Smooth muscle cell of the brain vasculature (primary cell): ENCODE measurements around the gene FOXL2NB.

ENCODE experiments used
- DNase-seq: peaks from one replicate; pipeline ENCODE4 v3.0.0-alpha.2; 2012; ENCODE audit warnings: low read depth, low spot score

The FOXL2NB gene

GRCh38 chr3:138944929-138945708 is 1.9 kb upstream of the FOXL2NB start:
- no peak for DNase-seq

- no peak for DNase-seq
These were observed 1.0 kb upstream of the FOXL2NB start for GRCh38 chr3:138945709-138946662.

GRCh38 chr3:138947495-138948121 is 591 bp downstream of the FOXL2NB start:
- no peak for DNase-seq

DNA sequence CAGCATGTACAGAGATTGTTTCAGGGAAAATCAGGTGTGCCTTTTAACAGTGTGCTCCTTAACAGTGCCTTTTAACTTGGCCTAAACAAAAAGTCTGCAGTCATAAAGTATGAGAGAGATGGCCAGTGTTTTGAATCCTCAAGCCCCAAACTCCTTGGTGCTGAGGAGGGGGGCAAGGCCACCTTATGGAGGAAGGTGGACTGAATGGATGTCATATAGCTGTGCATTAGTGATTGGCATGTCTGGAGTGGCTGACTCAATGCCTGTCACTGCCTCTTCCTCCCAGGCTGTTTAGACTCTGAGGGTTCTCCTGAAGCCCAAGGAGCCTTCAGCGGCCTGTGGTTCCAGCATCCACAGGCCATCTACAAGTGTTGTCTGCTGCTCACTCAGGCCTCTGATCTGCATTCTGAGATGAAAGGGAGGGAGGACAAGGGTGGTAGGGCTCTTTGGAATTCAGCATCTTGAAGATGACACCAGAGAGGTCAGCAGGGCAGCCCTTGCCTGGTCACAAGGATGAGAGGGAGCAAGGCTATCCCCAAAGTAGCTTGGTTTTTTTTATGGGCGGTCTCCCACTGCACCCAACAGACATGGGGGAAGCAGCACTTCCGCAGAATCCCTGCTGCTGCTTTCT is 1.5 kb downstream of the FOXL2NB start:
- DNase-seq, result no peak

DNA sequence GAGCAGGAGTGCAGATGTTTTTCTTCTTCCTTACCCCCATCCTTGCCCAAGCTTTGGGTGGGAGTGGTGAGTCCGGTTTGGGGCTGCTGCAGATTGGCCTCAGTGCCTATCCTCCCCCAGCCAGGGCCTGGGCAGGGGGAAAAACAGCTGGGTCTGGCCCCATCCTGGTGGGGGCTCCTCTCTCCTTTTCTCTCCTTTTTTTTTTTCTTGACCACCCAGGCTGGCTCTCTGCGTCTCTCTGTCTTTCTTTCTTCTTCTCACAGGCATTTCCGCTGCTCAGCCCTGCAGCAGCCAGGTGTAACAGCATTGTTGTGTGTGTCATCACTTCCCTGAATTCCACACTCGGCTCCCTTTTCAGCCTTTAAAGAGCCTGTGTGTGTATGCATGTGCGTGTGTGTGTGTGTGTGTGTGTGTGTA is 2.0 kb downstream of the FOXL2NB start:
- DNase-seq, result no peak

- DNase-seq, result no peak
These were observed 2.5 kb downstream of the FOXL2NB start for GRCh38 chr3:138949445-138950005.

- DNase-seq, result no peak
These were observed 3.1 kb downstream of the FOXL2NB start for GRCh38 chr3:138950006-138950644.

DNA sequence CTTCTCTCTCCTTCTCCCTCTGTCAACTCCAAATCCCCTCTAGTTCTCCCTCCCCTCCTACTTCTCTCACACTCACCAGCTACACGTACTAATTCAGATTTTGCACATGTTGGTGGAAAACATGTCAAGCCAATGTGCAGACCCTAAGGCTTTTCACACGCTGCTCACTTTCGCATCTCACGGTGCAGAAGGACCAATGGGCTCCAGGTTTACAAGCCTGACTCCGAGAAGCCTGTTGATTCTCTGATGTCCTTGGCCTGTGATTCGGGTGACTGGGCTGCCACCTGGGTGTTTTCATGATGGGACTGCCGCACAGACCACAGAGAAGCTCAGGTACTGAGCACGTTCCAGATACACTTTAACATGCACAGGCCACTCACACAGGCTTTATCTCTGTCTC is 3.7 kb downstream of the FOXL2NB start:
- DNase-seq, result no peak

DNA sequence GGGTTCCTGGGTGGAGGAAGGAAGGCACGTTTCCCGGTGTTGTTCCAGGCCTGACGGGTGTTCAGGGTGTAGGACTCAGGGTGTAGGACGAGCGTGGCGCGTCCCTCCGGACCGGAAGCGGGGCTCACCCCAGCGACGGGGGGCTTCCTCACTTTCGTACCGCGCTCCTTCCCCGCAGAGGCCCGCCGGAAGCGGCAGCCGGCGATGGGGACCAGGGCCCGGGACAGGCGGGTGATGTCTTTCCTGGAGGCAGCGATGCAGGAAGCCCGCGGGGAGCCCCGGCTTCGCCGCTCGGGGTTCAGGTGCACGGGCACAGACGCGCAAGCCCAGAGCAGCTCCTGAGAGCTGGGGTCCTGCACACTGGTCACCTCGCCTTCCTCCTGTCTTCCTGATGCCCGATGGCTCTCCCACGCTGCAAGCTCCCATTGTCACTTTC is 13.4 kb downstream of the FOXL2NB start:
- no peak for DNase-seq

- DNase-seq, result no peak
These were observed 16.0 kb downstream of the FOXL2NB start for GRCh38 chr3:138962854-138963560.

GRCh38 chr3:138964264-138964663 is 17.2 kb downstream of the FOXL2NB start:
- DNase-seq, result no peak

DNA sequence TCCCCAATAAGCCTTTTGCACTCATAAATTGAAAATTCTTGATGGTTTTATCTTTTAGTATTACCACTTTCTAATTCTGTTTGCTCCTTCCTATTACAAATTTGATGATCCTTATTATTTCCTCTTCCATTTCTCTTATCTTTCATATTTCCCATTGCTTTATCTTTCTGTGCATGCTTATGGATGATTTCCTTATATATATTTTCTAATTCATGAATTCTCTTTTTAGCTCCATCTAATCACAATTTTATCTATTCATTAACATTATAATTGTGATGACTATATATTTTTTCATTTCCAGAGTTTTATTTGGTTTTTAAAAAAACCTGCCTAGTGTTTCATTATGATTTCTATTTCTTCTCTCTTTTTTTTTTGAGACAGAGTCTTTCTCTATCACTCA is 17.9 kb downstream of the FOXL2NB start:
- no peak for DNase-seq

GRCh38 chr3:138971766-138972320 is 24.8 kb downstream of the FOXL2NB start:
- no peak for DNase-seq

GRCh38 chr3:138972941-138973340 is 25.9 kb downstream of the FOXL2NB start:
- no peak for DNase-seq

GRCh38 chr3:138974462-138974861 is 27.4 kb downstream of the FOXL2NB start:
- no peak for DNase-seq

GRCh38 chr3:138975351-138975750 is 28.3 kb downstream of the FOXL2NB start:
- DNase-seq, result no peak

DNA sequence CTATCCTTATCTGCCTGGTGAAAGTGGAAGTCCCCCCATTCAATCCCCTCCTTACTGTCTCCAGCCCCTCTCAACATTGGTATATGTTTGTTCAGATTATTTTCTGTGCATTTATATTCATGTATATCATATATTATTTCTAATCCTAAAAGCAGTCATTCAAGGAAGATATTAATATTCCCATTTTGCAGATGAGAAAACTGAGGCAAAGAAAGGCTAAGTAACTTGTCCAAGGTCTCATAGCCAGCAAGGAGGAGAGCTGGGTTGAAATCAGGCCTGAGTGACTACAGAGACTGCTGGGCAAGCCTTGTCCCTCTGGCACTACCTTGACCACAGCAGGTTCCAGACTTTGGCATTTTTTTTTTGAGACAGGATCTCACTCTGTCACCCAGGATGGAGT is 29.0 kb downstream of the FOXL2NB start:
- DNase-seq, result no peak

- no peak for DNase-seq
These were observed 37.8 kb downstream of the FOXL2NB start for GRCh38 chr3:138984816-138985215.

- no peak for DNase-seq
These were observed 38.9 kb downstream of the FOXL2NB start for GRCh38 chr3:138985932-138986331.

- no peak for DNase-seq
These were observed 40.2 kb downstream of the FOXL2NB start for GRCh38 chr3:138987181-138987580.
